Right hindlimb (tissue), 1 donor: ENCODE data around the gene BHLHE40.
A peak's percentile ranks its signal among the peaks of the same experiment; 100 is the strongest.

Experiments
- DNase-seq: peaks from one replicate; pipeline ENCODE4 v3.0.0-alpha.2; 2018

BHLHE40 gene

GRCh38 chr3:4985330-4986174 is 6.3 kb downstream of the BHLHE40 start:
- peak; percentile 39 for DNase-seq

GRCh38 chr3:4986175-4986781 is 7.0 kb downstream of the BHLHE40 start:
- DNase-seq = no peak

GRCh38 chr3:4986782-4987537 is 7.7 kb downstream of the BHLHE40 start:
- DNase-seq = peak; percentile 97

- DNase-seq = no peak
Measured at GRCh38 chr3:4987538-4988296, 8.5 kb downstream of the BHLHE40 start.

- DNase-seq = peak; percentile 79
Measured at GRCh38 chr3:4988983-4989834, 10.0 kb downstream of the BHLHE40 start.

- DNase-seq = no peak
Measured at GRCh38 chr3:4990069-4990468, 10.8 kb downstream of the BHLHE40 start.

- DNase-seq = no peak
Measured at GRCh38 chr3:4992118-4992517, 12.9 kb downstream of the BHLHE40 start.

- DNase-seq = no peak
Measured at GRCh38 chr3:4993276-4994143, 14.3 kb downstream of the BHLHE40 start.

GRCh38 chr3:4994144-4994730 is 15.0 kb downstream of the BHLHE40 start:
- no peak for DNase-seq

- DNase-seq = peak; percentile 51
Measured at GRCh38 chr3:4994823-4995499, 15.7 kb downstream of the BHLHE40 start.

GRCh38 chr3:4995500-4996053 is 16.3 kb downstream of the BHLHE40 start:
- DNase-seq = no peak

GRCh38 chr3:4996223-4996765 is 17.1 kb downstream of the BHLHE40 start:
- no peak for DNase-seq

GRCh38 chr3:4996771-4997291 is 17.6 kb downstream of the BHLHE40 start:
- DNase-seq = no peak

GRCh38 chr3:4997946-4998345 is 18.7 kb downstream of the BHLHE40 start:
- DNase-seq = no peak

GRCh38 chr3:4999531-5000184 is 20.4 kb downstream of the BHLHE40 start:
- no peak for DNase-seq

- no peak for DNase-seq
Measured at GRCh38 chr3:5001135-5001534, 21.9 kb downstream of the BHLHE40 start.

- no peak for DNase-seq
Measured at GRCh38 chr3:5001805-5002173, 22.6 kb downstream of the BHLHE40 start.

- no peak for DNase-seq
Measured at GRCh38 chr3:5002174-5002870, 23.1 kb downstream of the BHLHE40 start.
